GM19240 (cell line): ENCODE data around the gene MIS12.

Experiments
- DNase-seq: peaks from one replicate; pipeline ENCODE4 v3.0.0; 2011; ENCODE audit warnings: low spot score; ENCODE audit not compliant: insufficient read length

Gene MIS12

GRCh38 chr17:5532581-5532980 lies 46.2 kb downstream of the MIS12 start:
- DNase-seq = no peak

- no peak for DNase-seq
Observed at GRCh38 chr17:5533486-5534315, 47.3 kb downstream of the MIS12 start.

GRCh38 chr17:5535436-5535835 lies 49.1 kb downstream of the MIS12 start:
- DNase-seq = no peak

GRCh38 chr17:5536866-5537650 lies 50.7 kb downstream of the MIS12 start:
- no peak for DNase-seq

GRCh38 chr17:5539286-5539685 lies 52.9 kb downstream of the MIS12 start:
- DNase-seq = no peak

GRCh38 chr17:5540321-5540720 lies 54.0 kb downstream of the MIS12 start:
- DNase-seq = no peak
